ENCODE measurements around the gene FAT1. TPM values are rescaled to one million over a fixed set of nuclear protein-coding genes. Genes with fewer than 3 reads are reported as not detected.

FAT1 gene
- total and polyA plus RNA-seq, 2 donors (not counting 3 experiments of a cell fraction or from before 2014, with no cell fraction given), result 9.2 to 9.8 TPM

DNA sequence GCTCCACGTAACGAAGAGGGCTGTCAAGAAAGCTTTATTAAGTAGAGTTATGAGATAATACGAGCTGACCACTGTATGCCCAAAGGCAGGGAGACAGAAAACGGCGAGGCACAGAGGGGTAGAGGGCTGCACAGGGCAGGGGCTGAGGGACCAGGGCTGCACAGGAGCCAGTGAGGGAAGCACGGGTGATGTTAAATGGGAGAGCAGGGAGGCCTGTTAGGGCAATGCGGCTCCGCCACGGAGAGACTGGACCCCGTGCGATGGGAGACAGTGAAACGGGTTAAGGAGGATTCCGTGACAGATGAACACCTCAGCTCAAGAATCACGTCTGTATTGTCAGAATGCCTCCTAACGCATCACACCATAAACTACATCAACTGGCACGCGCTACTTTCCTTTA is 25.1 kb downstream of the FAT1 start:
- CTCF ChIA-PET, result no interaction called here
- POLR2A ChIA-PET, result no interaction called here
- no peaks in the 10 kb centered on the region for H4K20me1 ChIP-seq (replicated peaks; ENCODE audit: control insufficient read depth, extremely low read depth, insufficient read depth, low read length)

More for the DNA sequence above, 25.1 kb downstream of the FAT1 start:
- H3K27ac ChIP-seq (ENCODE audit: insufficient read depth, low read depth, low read length), result no peak overlapping the region
- DNase-seq (ENCODE audit: low read depth, low spot score) (no peak), FAIRE-seq (no peak)
- no peak overlapping the region for H2AFZ ChIP-seq (ENCODE audit: low read depth, low read length)
- H3K79me2 ChIP-seq (ENCODE audit: control insufficient read depth, insufficient read depth, low read length), result no peaks in the 10 kb centered on the region
- TF ChIP-seq CTCF (IDR thresholded peaks at IDR 0.05; ENCODE audit: extremely low read depth in 1 of 2, insufficient read depth in 1 of 2, low read depth in 1 of 2, low read length in 2 of 2), result no peak
- TF ChIP-seq JUN (IDR thresholded peaks at IDR 0.05; ENCODE audit: borderline replicate concordance, insufficient read depth, insufficient read length, low read depth), result no peak
- TF ChIP-seq MYC (IDR thresholded peaks at IDR 0.05; ENCODE audit: low read depth, low read length), result no peak
- TF ChIP-seq GATA2 (IDR thresholded peaks at IDR 0.05; ENCODE audit: insufficient read depth, insufficient read length, low read depth, low read length), result no peak
- no peak for TF ChIP-seq POLR2A (IDR thresholded peaks at IDR 0.05; ENCODE audit: low read depth, low read length)
- no peak for TF ChIP-seq POLR2AphosphoS5 (IDR thresholded peaks at IDR 0.05; ENCODE audit: insufficient read depth, low read depth, low read length)
- TF ChIP-seq FOS (IDR thresholded peaks at IDR 0.05; ENCODE audit: borderline replicate concordance, insufficient read depth, low read length), result no peak
- TF ChIP-seq, protein P1, sequence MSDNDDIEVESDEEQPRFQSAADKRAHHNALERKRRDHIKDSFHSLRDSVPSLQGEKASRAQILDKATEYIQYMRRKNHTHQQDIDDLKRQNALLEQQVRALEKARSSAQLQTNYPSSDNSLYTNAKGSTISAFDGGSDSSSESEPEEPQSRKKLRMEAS (IDR thresholded peaks at IDR 0.05; ENCODE audit: insufficient read depth, insufficient read length), result no peak
- TF ChIP-seq EZH2 (IDR thresholded peaks at IDR 0.05; ENCODE audit: borderline replicate concordance, low read depth, low read length, severe bottlenecking), result no peak
- no peaks in the 10 kb centered on the region for H3K27me3 ChIP-seq (ENCODE audit: control insufficient read depth in 2 of 2, insufficient read depth in 2 of 2, low read length in 2 of 2)
- H3K9me1 ChIP-seq (replicated peaks; ENCODE audit: control insufficient read depth, extremely low read depth, insufficient read depth, low read length), result no peaks in the 10 kb centered on the region
- no peaks in the 10 kb centered on the region for H3K36me3 ChIP-seq (ENCODE audit: control insufficient read depth in 2 of 2, extremely low read depth in 1 of 2, insufficient read depth in 2 of 2, low read length in 2 of 2)
- H3K9ac ChIP-seq (replicated peaks; ENCODE audit: extremely low read depth, insufficient read depth, low read length), result no peak overlapping the region
- H3K4me2 ChIP-seq (ENCODE audit: insufficient read depth, low read length), result no peak overlapping the region
- H3K4me1 ChIP-seq (ENCODE audit: control insufficient read depth, extremely low read depth, insufficient read depth, low read length), result no peaks in the 10 kb centered on the region
- H3K4me3 ChIP-seq (replicated peaks in 1 of 3; ENCODE audit: insufficient read depth in 1 of 3, low read depth in 1 of 3, low read length in 3 of 3), result no peak overlapping the region
- no peaks in the 10 kb centered on the region for H3K9me3 ChIP-seq (replicated peaks; ENCODE audit: control insufficient read depth, insufficient read depth, low read length)
- BruUV-seq (replicated peaks), result no TSS peak
- intact Hi-C loops (cut with micrococcal nuclease), result no loop called here
- dilution Hi-C loops (cut with MboI; ENCODE audit: extremely low pct_ligation_motif_present, low sequenced_read_pairs), result no loop called here
